HFFc6 (cell line): ENCODE data around the gene UNC119. TPM values are rescaled to one million over a fixed set of nuclear protein-coding genes. Genes with fewer than 3 reads are reported as not detected.

Experiments used
- DNase-seq: peaks from one replicate; pipeline ENCODE4 v3.0.0-alpha.2; 2018
- H3K27ac Mint-ChIP-seq: 2 replicates; pipeline ENCODE4 v1.8.0; 2020; ENCODE audit warnings: mild to moderate bottlenecking, mixed read lengths
- H3K27me3 Mint-ChIP-seq: 2 replicates; pipeline ENCODE4 v1.8.0; 2021; ENCODE audit warnings: mild to moderate bottlenecking, moderate library complexity, mixed read lengths; ENCODE audit not compliant: insufficient read depth
- H3K36me3 Mint-ChIP-seq: 2 replicates; pipeline ENCODE4 v1.8.0; 2021; ENCODE audit warnings: low read depth, mixed read lengths
- H3K4me1 Mint-ChIP-seq: 2 replicates; pipeline ENCODE4 v1.8.0; 2020; ENCODE audit warnings: low read depth, mixed read lengths
- H3K4me3 Mint-ChIP-seq: 2 replicates; pipeline ENCODE4 v1.8.0; 2020; ENCODE audit warnings: mild to moderate bottlenecking, moderate library complexity, mixed read lengths
- H3K9me3 Mint-ChIP-seq: 2 replicates; pipeline ENCODE4 v1.8.0; 2020; ENCODE audit warnings: mild to moderate bottlenecking, mixed read lengths
- CTCF ChIP-seq: fragments of 200-600 bp; sonication (generic); IDR thresholded peaks from 2 replicates; pipeline ENCODE4 v1.5.0; 2021; ENCODE audit warnings: antibody characterized with exemption, mild to moderate bottlenecking
- total RNA-seq, 6 experiments: library from RNA; stranded (reverse); fragmentation: NEBNext Ultra II Directional; extraction: Animal tissue kit (Norgen Biotek cat#: 25700); gene quantifications; 2 replicates in 1 of 6; 3 replicates in 5 of 6; pipeline ENCODE4 v1.2.3, GENCODE V29; 2021

Gene UNC119
- total RNA-seq, 6 experiments from 2014 or later: 28.3 to 36.9 (median 30.1) TPM

- H3K4me3 Mint-ChIP-seq: no peak overlapping the region
- no peak for DNase-seq
- H3K4me1 Mint-ChIP-seq: peaks cover 63% of the 10 kb centered on the region
- peaks cover 9% of the 10 kb centered on the region for H3K27me3 Mint-ChIP-seq
- H3K27ac Mint-ChIP-seq: no peak overlapping the region
- TF ChIP-seq CTCF: no peak
- H3K36me3 Mint-ChIP-seq: no peaks in the 10 kb centered on the region
- no peaks in the 10 kb centered on the region for H3K9me3 Mint-ChIP-seq
Observed at GRCh38 chr17:28527859-28528258, 24.6 kb downstream of the UNC119 start.

- no peak overlapping the region for H3K27ac Mint-ChIP-seq
- H3K27me3 Mint-ChIP-seq: peaks cover 9% of the 10 kb centered on the region
- H3K36me3 Mint-ChIP-seq: no peaks in the 10 kb centered on the region
- no peak for TF ChIP-seq CTCF
- H3K9me3 Mint-ChIP-seq: no peaks in the 10 kb centered on the region
- no peak overlapping the region for H3K4me3 Mint-ChIP-seq
- peaks cover 57% of the 10 kb centered on the region for H3K4me1 Mint-ChIP-seq
- DNase-seq: no peak
Observed at GRCh38 chr17:28527181-28527681, 25.2 kb downstream of the UNC119 start.

DNA sequence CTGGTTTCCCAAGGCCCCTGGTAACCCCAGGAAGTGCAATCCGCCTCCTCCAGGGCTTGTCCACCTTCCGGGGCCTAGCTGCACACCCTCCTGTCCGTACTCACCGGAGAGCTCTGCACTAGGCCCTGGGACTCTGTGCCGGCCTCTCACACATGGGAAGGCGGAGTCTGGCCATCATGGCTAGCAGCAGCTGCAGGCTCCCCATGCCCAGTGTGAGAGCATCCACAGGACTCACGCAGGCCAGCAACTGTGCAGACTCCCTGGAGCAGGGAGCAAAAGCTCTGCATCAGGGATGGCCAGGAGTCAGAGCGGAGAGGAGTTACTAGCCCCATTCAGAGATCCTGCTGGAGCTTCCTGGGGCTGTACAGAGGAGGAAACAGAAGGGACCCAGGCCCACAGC, 26.0 kb downstream of the UNC119 start:
- peaks cover 12% of the 10 kb centered on the region for H3K27me3 Mint-ChIP-seq
- H3K4me1 Mint-ChIP-seq: peaks cover 48% of the 10 kb centered on the region
- TF ChIP-seq CTCF: no peak
- H3K36me3 Mint-ChIP-seq: no peaks in the 10 kb centered on the region
- H3K9me3 Mint-ChIP-seq: no peaks in the 10 kb centered on the region
- DNase-seq: no peak
- H3K4me3 Mint-ChIP-seq: no peak overlapping the region
- no peak overlapping the region for H3K27ac Mint-ChIP-seq

DNA sequence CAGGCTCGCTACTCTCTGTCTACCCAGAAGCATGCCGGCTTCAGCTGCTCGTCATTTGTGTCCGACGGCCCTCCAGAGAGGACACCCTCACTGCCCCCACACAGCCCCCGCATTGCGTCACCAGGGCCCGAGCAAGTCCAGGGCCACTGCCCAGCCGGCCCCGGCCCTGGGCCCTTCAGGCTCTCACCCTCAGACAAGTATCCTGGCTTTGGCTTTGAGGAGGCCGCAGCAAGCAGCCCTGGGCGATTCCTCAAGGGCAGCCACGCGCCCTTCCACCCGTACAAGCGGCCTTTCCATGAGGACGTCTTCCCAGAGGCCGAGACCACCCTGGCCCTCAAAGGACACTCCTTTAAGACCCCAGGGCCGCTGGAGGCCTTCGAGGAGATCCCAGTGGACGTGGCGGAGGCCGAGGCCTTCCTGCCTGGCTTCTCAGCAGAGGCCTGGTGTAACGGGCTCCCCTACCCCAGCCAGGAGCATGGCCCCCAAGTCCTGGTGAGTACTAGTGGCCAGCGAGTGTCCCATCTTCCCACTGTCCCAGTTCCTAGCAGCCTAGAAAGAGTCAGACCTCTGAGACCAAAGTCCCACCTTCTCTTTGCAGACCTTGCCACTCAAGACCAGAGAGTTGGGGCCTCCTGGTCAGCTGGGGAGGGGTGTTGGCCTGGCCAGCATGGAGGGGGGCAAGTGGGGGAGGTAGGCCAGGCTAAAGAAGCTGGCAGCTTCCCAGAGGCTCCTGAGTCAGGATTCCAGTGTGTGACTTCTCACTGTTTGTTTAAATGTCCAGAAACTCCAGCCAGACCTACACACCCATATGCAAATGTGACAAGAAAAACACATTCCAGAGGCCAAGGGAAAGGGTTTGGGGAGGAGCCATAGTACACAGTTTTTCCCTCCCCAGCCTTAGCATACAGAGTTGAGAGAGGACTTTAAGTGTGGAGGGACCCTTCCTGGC, 27.7 kb downstream of the UNC119 start:
- no peak for TF ChIP-seq CTCF
- no peaks in the 10 kb centered on the region for H3K9me3 Mint-ChIP-seq
- H3K27ac Mint-ChIP-seq: no peak overlapping the region
- H3K4me1 Mint-ChIP-seq: peaks cover 47% of the 10 kb centered on the region
- H3K27me3 Mint-ChIP-seq: peaks cover 17% of the 10 kb centered on the region
- no peak overlapping the region for H3K4me3 Mint-ChIP-seq
- H3K36me3 Mint-ChIP-seq: no peaks in the 10 kb centered on the region
- DNase-seq: peak; percentile 75

DNA sequence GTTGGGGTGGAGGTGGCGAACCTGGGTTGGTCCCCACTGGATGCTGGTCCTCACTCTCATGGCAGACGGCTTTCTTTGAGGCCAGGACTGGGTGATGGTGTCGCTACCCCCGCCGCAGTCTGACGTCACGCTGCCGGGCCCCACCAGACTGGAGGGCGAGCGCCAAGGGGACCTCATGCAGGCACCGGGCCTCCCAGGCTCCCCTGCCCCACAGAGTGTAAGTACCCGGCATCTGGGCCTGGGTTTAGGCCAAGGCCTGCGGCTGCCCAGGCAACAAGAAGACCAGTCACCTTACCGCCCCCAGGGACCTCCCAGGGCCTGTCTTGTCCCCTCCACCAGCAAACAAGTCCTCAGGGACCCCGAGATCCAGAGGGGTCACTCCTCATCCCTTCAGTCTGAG, 28.5 kb downstream of the UNC119 start:
- peaks cover 19% of the 10 kb centered on the region for H3K27me3 Mint-ChIP-seq
- no peak for TF ChIP-seq CTCF
- H3K4me1 Mint-ChIP-seq: peaks cover 39% of the 10 kb centered on the region
- H3K4me3 Mint-ChIP-seq: no peak overlapping the region
- H3K36me3 Mint-ChIP-seq: no peaks in the 10 kb centered on the region
- DNase-seq: no peak
- no peaks in the 10 kb centered on the region for H3K9me3 Mint-ChIP-seq
- no peak overlapping the region for H3K27ac Mint-ChIP-seq
